ENCODE measurements around the gene CTSE.
"Not testable (repeated sequence)": the region's sequence is repeated elsewhere in the genome, so short reads cannot be mapped to it uniquely, and the experiment has no call there.

CTSE gene

DNA sequence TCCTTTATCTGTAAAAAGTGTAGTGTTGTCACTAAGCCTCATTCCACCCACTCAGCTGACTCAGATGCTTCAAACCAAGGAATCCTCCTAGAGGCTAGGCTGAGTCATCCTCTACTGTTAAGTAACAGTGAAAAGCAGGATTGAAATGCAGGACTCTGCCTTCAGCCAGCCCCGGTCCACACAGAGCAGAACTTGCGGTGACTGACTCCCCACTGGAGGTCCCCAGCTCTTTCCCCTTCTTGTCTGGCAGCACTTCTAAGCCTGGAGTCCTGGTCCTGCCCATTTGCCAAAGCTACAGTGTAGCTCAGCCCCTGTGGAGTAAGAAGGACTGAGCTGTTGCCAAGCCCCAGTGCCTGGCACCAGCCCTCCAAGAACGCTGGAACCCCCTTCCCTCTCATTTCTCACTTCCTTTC lies 22.2 kb downstream of the CTSE start:
- no peak for DNase-seq (ENCODE audit: low spot score)
- TF ChIP-seq, protein P1, sequence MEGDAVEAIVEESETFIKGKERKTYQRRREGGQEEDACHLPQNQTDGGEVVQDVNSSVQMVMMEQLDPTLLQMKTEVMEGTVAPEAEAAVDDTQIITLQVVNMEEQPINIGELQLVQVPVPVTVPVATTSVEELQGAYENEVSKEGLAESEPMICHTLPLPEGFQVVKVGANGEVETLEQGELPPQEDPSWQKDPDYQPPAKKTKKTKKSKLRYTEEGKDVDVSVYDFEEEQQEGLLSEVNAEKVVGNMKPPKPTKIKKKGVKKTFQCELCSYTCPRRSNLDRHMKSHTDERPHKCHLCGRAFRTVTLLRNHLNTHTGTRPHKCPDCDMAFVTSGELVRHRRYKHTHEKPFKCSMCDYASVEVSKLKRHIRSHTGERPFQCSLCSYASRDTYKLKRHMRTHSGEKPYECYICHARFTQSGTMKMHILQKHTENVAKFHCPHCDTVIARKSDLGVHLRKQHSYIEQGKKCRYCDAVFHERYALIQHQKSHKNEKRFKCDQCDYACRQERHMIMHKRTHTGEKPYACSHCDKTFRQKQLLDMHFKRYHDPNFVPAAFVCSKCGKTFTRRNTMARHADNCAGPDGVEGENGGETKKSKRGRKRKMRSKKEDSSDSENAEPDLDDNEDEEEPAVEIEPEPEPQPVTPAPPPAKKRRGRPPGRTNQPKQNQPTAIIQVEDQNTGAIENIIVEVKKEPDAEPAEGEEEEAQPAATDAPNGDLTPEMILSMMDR (IDR thresholded peaks at IDR 0.05; ENCODE audit: extremely low read depth, missing control alignments) = no peak

DNA sequence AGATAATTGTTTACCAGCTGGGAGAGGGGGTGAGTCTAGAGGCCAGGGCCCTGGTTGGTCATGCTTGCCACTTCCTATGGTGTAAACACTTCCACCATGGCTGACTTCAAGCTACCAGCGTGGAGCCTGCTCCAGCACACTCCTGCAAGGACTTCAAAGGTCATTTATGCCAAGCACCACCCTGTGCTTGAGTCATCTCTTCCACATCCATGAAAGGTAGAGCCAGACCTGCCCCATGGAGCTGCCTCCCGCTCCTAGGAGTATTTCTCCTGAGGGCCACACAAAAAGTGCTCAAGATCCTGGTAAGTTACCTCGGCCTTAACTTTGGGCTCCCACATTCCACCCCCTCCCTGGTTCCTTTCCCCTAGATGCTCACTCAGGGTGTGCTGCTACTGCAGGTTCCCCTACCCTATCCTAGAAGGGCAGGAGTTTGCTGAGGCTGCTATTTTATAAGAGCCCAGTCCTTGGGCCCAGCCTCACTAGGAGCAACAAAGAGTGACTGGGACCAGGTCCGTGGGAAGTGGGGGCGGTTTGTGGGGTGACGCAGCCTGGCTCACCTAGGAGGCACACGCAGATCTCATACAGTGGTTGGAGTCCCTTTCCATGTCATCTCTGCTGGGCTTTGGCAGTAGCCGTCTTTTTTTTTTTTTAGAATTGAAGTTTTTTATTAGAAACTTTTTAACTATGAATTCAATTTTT lies 22.9 kb downstream of the CTSE start:
- DNase-seq (ENCODE audit: low spot score) = no peak
- TF ChIP-seq, protein P1 (IDR thresholded peaks at IDR 0.05; ENCODE audit: extremely low read depth, missing control alignments) = no peak

DNA sequence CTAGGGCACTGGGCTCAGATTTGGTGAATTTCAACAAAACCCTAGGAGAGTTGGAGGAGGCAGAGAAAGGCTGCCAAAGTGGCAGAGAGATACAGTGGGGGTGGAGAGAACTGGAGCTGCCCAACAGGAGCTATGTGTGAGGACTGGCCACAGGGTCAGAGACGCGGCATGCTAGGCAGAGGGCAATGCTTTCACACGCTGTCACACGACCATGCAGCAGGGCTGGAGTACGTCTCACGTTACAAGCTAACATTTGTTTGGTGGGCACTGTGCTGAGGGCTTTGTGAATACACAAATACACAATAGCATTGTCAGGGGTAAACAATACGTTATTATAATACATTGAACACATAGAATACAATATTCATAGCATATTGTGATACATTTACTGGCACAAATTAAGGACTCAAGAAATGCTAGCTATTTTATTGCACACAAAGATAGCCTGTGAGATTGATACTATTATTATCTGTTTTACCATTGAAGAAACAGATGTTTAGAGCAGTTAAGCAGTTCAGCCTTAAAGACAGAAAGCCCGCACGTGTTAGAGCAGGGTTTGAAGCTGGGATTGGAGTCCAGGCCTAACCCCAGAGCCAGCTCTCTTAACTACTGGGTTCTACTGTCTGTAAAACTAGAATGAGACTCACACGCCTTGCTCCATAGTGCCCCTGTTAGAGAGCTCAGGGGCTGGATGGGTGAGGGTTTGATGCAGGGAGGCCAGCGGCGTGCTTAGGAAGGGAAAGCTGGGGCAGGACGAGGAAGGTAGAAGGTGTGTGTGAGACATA lies 25.0 kb downstream of the CTSE start:
- TF ChIP-seq, protein P1 (IDR thresholded peaks at IDR 0.05; ENCODE audit: extremely low read depth, missing control alignments) = no peak
- no peak for DNase-seq (ENCODE audit: low spot score)

DNA sequence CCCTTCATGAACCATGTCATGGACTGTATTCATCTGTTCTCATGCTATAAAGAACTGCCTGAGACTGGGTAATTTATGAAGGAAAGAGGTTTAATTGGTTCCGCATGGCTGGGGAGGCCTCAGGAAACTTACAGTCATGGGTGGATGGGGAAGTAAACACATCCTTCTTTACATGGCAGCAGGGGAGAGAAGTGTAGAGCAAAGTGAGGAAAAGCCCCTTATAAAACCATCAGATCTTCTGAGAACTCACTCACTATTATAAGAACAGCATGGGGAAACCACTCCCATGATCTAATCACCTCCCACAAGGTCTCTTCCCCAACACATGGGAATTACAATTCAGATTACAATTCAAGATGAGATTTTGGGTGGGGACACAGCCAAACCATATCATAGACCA lies 27.1 kb downstream of the CTSE start:
- not testable (repeated sequence) for DNase-seq (ENCODE audit: low spot score)

DNA sequence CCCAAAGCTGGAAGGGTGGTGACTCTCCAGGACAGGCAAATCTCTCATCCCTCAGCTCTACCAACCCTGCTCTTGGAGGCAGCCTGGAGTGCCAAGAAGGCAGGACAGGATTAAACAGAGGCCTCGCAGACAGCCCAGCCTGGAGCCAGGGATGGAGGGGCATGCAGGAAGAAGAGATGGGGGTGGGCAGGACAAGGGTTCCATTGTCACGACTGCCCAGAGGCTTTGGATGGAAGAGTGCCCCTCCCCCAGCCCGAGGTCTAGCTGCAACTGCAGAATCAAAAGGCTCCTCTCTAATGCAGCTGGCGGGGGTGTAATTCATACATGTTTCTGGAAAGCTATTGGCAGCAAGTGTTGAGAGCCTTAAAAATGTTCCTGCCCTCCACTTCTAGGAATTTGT lies 29.3 kb downstream of the CTSE start:
- DNase-seq (ENCODE audit: low spot score) = no peak
- TF ChIP-seq, protein P1 (IDR thresholded peaks at IDR 0.05; ENCODE audit: extremely low read depth, missing control alignments) = no peak

DNA sequence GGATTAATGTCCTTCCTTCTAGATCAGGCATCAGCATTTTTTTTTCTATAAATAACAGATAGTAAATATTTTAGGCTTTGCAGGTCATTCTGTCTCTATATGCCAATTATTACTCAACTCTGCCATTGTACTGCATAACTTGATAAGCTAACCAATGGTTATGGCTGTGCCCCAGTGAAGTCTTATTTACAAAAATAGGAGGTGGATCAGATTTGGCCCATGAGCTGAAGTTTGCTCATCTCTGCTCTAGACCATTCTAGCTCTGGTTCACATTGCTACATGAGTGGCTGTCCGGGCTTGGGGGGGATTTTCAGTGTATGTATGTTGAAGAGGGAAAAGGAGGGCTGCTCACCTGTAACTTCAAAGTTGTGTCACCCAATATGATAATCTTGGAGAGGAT lies 30.6 kb downstream of the CTSE start:
- DNase-seq (ENCODE audit: low spot score) = no peak
- TF ChIP-seq, protein P1 (IDR thresholded peaks at IDR 0.05; ENCODE audit: extremely low read depth, missing control alignments) = no peak

DNA sequence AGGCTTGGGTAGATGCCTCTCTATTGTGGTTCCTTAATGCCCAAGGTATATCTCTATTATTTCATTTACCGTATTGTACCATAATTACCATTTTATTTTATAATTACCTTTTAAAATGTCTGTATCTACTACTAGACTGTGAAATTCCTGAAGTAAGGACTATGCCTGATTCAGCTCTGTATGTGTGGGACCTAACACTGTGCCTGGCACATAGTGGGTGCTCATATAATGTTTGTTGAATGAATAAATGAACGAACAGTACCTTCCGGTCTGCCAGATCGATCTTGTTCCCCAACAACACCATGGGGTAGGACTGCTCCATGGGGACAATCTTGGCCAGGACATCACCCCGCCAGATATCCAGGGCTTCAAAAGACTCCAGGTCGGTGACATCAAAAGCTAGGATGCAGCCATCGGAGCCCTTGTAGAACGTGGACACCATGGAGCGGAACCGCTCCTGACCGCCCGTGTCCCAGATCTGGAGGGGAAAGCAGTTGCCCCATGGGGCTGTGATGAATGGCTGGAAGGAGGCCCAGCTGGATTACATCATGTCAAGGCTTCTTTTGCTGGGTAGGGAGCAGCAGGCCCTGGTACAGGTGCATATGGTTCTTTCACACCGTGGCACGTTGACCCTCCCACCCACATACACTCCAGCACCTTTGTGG lies 31.3 kb downstream of the CTSE start:
- no peak for DNase-seq (ENCODE audit: low spot score)
- TF ChIP-seq, protein P1 (IDR thresholded peaks at IDR 0.05; ENCODE audit: extremely low read depth, missing control alignments) = no peak
